ENCODE data around the gene KLHL9.

- TF ChIP-seq SPI1 (IDR thresholded peaks at IDR 0.05; ENCODE audit: borderline replicate concordance, low read depth) (no peak), CTCF (IDR thresholded peaks at IDR 0.05; ENCODE audit: insufficient read depth, low read length) (no peak), POLR2AphosphoS5 (IDR thresholded peaks at IDR 0.05; ENCODE audit: low read depth) (no peak), REST (IDR thresholded peaks at IDR 0.05; ENCODE audit: insufficient replicate concordance, low read depth) (no peak), GABPA (IDR thresholded peaks at IDR 0.05; ENCODE audit: low read depth) (no peak)
Observed at GRCh38 chr9:21316860-21317259, 18.3 kb downstream of the KLHL9 start.

Data from HL-60 (cell line).